Left ventricle myocardium inferior (tissue), 1 donor: ENCODE results near the gene NUDT5. TPM values are rescaled to one million over a fixed set of nuclear protein-coding genes. Genes with fewer than 3 reads are reported as not detected.
"Not testable (repeated sequence)": the region's sequence is repeated elsewhere in the genome, so short reads cannot be mapped to it uniquely, and the experiment has no call there.

Experiments
- DNase-seq: peaks from one replicate; pipeline ENCODE4 v3.0.0-alpha.2; 2020
- H3K27ac ChIP-seq: fragments of 200-600 bp; replicated peaks from 2 replicates; pipeline ENCODE4 v1.8.0; 2021
- H3K27me3 ChIP-seq: fragments of 200-600 bp; 2 replicates; pipeline ENCODE4 v1.8.0; 2021; ENCODE audit warnings: low read depth
- H3K36me3 ChIP-seq: fragments of 200-600 bp; 2 replicates; pipeline ENCODE4 v1.8.0; 2021
- H3K4me1 ChIP-seq: fragments of 200-600 bp; 2 replicates; pipeline ENCODE4 v1.8.0; 2021
- H3K4me3 ChIP-seq: fragments of 200-600 bp; 2 replicates; pipeline ENCODE4 v1.8.0; 2021; ENCODE audit warnings: mild to moderate bottlenecking, moderate library complexity
- H3K9me3 ChIP-seq: fragments of 200-600 bp; replicated peaks from 2 replicates; pipeline ENCODE4 v1.8.0; 2021
- CTCF ChIP-seq: fragments of 200-600 bp; IDR thresholded peaks from 2 replicates; pipeline ENCODE4 v1.8.0; 2021; ENCODE audit warnings: antibody characterized with exemption, mild to moderate bottlenecking, borderline replicate concordance
- intact Hi-C: fragments of 100-400 bp; cut with micrococcal nuclease; formaldehyde crosslinking; loops from one replicate; pipeline ENCODE4 v1.11.0; 2022
- total RNA-seq: library from RNA; stranded (reverse); fragmentation: NEBNext Ultra II Directional; extraction: Animal tissue kit (Norgen Biotek cat#: 25700); gene quantifications from one replicate; pipeline ENCODE4 v1.2.1, GENCODE V29; 2021
- donor health status: DM: no; HTN: yes; CAD: no; lungs with severe emphysema.

NUDT5 gene
- total RNA-seq, 1 donor from 2014 or later = 8.6 TPM

- peak overlapping the region; percentile 71 for H3K27ac ChIP-seq
- H3K4me1 ChIP-seq = peaks cover 40% of the 10 kb centered on the region
These were observed 41.9 kb upstream of the NUDT5 start for GRCh38 chr10:12237265-12238220.

GRCh38 chr10:12235796-12236195 lies 40.1 kb upstream of the NUDT5 start:
- H3K4me3 ChIP-seq = peak overlapping the region; percentile 5
- intact Hi-C loops = no loop called here
- peaks cover 23% of the 10 kb centered on the region for H3K4me1 ChIP-seq
- H3K36me3 ChIP-seq = peaks cover 60% of the 10 kb centered on the region
- H3K9me3 ChIP-seq = no peaks in the 10 kb centered on the region
- TF ChIP-seq CTCF = no peak
- no peaks in the 10 kb centered on the region for H3K27me3 ChIP-seq
- peak overlapping the region; percentile 79 for H3K27ac ChIP-seq
- DNase-seq = no peak

More at GRCh38 chr10:12237265-12238220, 41.9 kb upstream of the NUDT5 start:
- Histone ChIP-seq H3K36me3 (peaks cover 45% of the 10 kb centered on the region), H3K4me3 (no peak overlapping the region), H3K9me3 (no peaks in the 10 kb centered on the region), H3K27me3 (no peaks in the 10 kb centered on the region)
- TF ChIP-seq CTCF = no peak
- no peak for DNase-seq
- intact Hi-C loops = no loop called here

GRCh38 chr10:12235116-12235694 lies 39.5 kb upstream of the NUDT5 start:
- no peaks in the 10 kb centered on the region for H3K9me3 ChIP-seq
- TF ChIP-seq CTCF = no peak
- H3K4me1 ChIP-seq = peaks cover 17% of the 10 kb centered on the region
- peak overlapping the region; percentile 79 for H3K27ac ChIP-seq
- intact Hi-C loops = no loop called here
- H3K27me3 ChIP-seq = no peaks in the 10 kb centered on the region
- H3K36me3 ChIP-seq = peaks cover 63% of the 10 kb centered on the region
- no peak for DNase-seq
- H3K4me3 ChIP-seq = peak overlapping the region; percentile 5

GRCh38 chr10:12234687-12235086 lies 39.0 kb upstream of the NUDT5 start:
- H3K9me3 ChIP-seq, H3K4me3 ChIP-seq, H3K27me3 ChIP-seq, intact Hi-C loops, DNase-seq: not testable (repeated sequence)
- Histone ChIP-seq H3K36me3 (peaks cover 63% of the 10 kb centered on the region), H3K27ac (peak overlapping the region; percentile 79), H3K4me1 (peaks cover 14% of the 10 kb centered on the region)

- peaks cover 35% of the 10 kb centered on the region for H3K36me3 ChIP-seq
- DNase-seq = no peak
- intact Hi-C loops = no loop called here
- no peak overlapping the region for H3K4me3 ChIP-seq
- H3K4me1 ChIP-seq = peaks cover 9% of the 10 kb centered on the region
- H3K9me3 ChIP-seq = no peaks in the 10 kb centered on the region
- no peak for TF ChIP-seq CTCF
- no peaks in the 10 kb centered on the region for H3K27me3 ChIP-seq
- no peak overlapping the region for H3K27ac ChIP-seq
These were observed 33.2 kb upstream of the NUDT5 start for GRCh38 chr10:12228851-12229250.

- H3K4me3 ChIP-seq, H3K9me3 ChIP-seq, DNase-seq, intact Hi-C loops, H3K27me3 ChIP-seq, H3K27ac ChIP-seq: not testable (repeated sequence)
- H3K4me1 ChIP-seq = peaks cover 30% of the 10 kb centered on the region
- peaks cover 39% of the 10 kb centered on the region for H3K36me3 ChIP-seq
These were observed 30.7 kb upstream of the NUDT5 start for GRCh38 chr10:12226438-12226837.
